Measurements from ENCODE around the gene KCNB1.

- TF ChIP-seq CTCF (IDR thresholded peaks at IDR 0.05) (no peak), POLR2A (IDR thresholded peaks at IDR 0.05) (no peak), EP300 (IDR thresholded peaks at IDR 0.05; ENCODE audit: low read depth) (no peak), POLR2AphosphoS5 (IDR thresholded peaks at IDR 0.05) (no peak)
These were observed 37.9 kb downstream of the KCNB1 start for GRCh38 chr20:49444553-49444990.

Measured in transverse colon (tissue), 4 donors.